GM21526 (cell line): ENCODE results near the gene KCNJ16.

Experiments used
- ATAC-seq: cut with Tn5 transposase; IDR thresholded peaks from one replicate; pipeline ENCODE4 v1.9.1; 2021; ENCODE audit warnings: moderate library complexity; ENCODE audit not compliant: unreplicated experiment, low FRiP score

Gene KCNJ16

GRCh38 chr17:70095455-70095854 lies 20.4 kb downstream of the KCNJ16 start:
- no peak for ATAC-seq

GRCh38 chr17:70096861-70097260 lies 21.8 kb downstream of the KCNJ16 start:
- no peak for ATAC-seq

GRCh38 chr17:70098030-70098429 lies 23.0 kb downstream of the KCNJ16 start:
- no peak for ATAC-seq

GRCh38 chr17:70099294-70099693 lies 24.3 kb downstream of the KCNJ16 start:
- ATAC-seq, result no peak

GRCh38 chr17:70099884-70100283 lies 24.9 kb downstream of the KCNJ16 start:
- ATAC-seq, result no peak

GRCh38 chr17:70100983-70101382 lies 26.0 kb downstream of the KCNJ16 start:
- ATAC-seq, result no peak

- no peak for ATAC-seq
These were observed 27.5 kb downstream of the KCNJ16 start for GRCh38 chr17:70102531-70102930.

- peak; percentile 64 for ATAC-seq
These were observed 29.9 kb downstream of the KCNJ16 start for GRCh38 chr17:70104791-70105523.

GRCh38 chr17:70105641-70106040 lies 30.6 kb downstream of the KCNJ16 start:
- no peak for ATAC-seq

GRCh38 chr17:70106551-70106950 lies 31.5 kb downstream of the KCNJ16 start:
- ATAC-seq, result no peak

GRCh38 chr17:70107441-70107840 lies 32.4 kb downstream of the KCNJ16 start:
- no peak for ATAC-seq

- ATAC-seq, result no peak
These were observed 33.0 kb downstream of the KCNJ16 start for GRCh38 chr17:70107904-70108565.

- no peak for ATAC-seq
These were observed 34.5 kb downstream of the KCNJ16 start for GRCh38 chr17:70109497-70109896.

GRCh38 chr17:70110443-70110880 lies 35.4 kb downstream of the KCNJ16 start:
- no peak for ATAC-seq

- no peak for ATAC-seq
These were observed 36.2 kb downstream of the KCNJ16 start for GRCh38 chr17:70111201-70111600.

- no peak for ATAC-seq
These were observed 39.4 kb downstream of the KCNJ16 start for GRCh38 chr17:70114405-70114804.

GRCh38 chr17:70115126-70115525 lies 40.1 kb downstream of the KCNJ16 start:
- ATAC-seq, result no peak

- no peak for ATAC-seq
These were observed 41.9 kb downstream of the KCNJ16 start for GRCh38 chr17:70116919-70117318.

GRCh38 chr17:70119545-70119944 lies 44.5 kb downstream of the KCNJ16 start:
- ATAC-seq, result no peak

- no peak for ATAC-seq
These were observed 45.0 kb downstream of the KCNJ16 start for GRCh38 chr17:70119983-70120382.

GRCh38 chr17:70120425-70120824 lies 45.4 kb downstream of the KCNJ16 start:
- ATAC-seq, result no peak

- ATAC-seq, result no peak
These were observed 46.1 kb downstream of the KCNJ16 start for GRCh38 chr17:70121126-70121525.
